ENCODE measurements around the gene KLHL28.

KLHL28 gene

GRCh38 chr14:44970907-44971306 lies 9.2 kb upstream of the KLHL28 start:
- TF ChIP-seq CTCF (conservative IDR thresholded peaks at IDR 0.05; ENCODE audit: low read length): no peak
- no peak for TF ChIP-seq EZH2phosphoT487 (IDR thresholded peaks at IDR 0.05; ENCODE audit: borderline replicate concordance)
- Histone ChIP-seq H2AFZ (ENCODE audit: low read length) (no peak overlapping the region), H3K4me2 (ENCODE audit: low read depth, low read length, poor library complexity, severe bottlenecking) (peak overlapping the region; percentile 48), H3K9ac (ENCODE audit: low read depth, low read length, poor library complexity, severe bottlenecking) (no peak overlapping the region), H3K9me3 (ENCODE audit: insufficient read depth, low read depth, low read length) (no peaks in the 10 kb centered on the region), H3K79me2 (ENCODE audit: insufficient read depth, low read length) (peaks cover 28% of the 10 kb centered on the region), H3K4me3 (ENCODE audit: low read length, poor library complexity, severe bottlenecking) (peak overlapping the region; percentile 2), H3F3A (ENCODE audit: low read depth) (no peaks in the 10 kb centered on the region; the same call in 1 of the 2 replicates), H3K4me1 (ENCODE audit: insufficient read depth, low read length, poor library complexity, severe bottlenecking) (peaks cover 24% of the 10 kb centered on the region), H3K36me3 (ENCODE audit: insufficient read depth, low read length) (no peaks in the 10 kb centered on the region), H3K9me2 (replicated peaks; ENCODE audit: low read depth, low read length) (no peaks in the 10 kb centered on the region), H4K20me1 (ENCODE audit: insufficient read depth, low read length, poor library complexity, severe bottlenecking) (no peaks in the 10 kb centered on the region), H3K27me3 (ENCODE audit: insufficient read depth, low read length, poor library complexity, severe bottlenecking) (no peaks in the 10 kb centered on the region)

- Histone ChIP-seq H3K4me2 (ENCODE audit: low read depth, low read length, poor library complexity, severe bottlenecking) (peak overlapping the region; percentile 55), H3K9me2 (replicated peaks; ENCODE audit: low read depth, low read length) (no peaks in the 10 kb centered on the region), H3K9ac (ENCODE audit: low read depth, low read length, poor library complexity, severe bottlenecking) (no peak overlapping the region), H3K4me3 (ENCODE audit: low read length, poor library complexity, severe bottlenecking) (peak overlapping the region; percentile 64), H2AFZ (ENCODE audit: low read length) (no peak overlapping the region), H3K36me3 (ENCODE audit: insufficient read depth, low read length) (no peaks in the 10 kb centered on the region), H4K20me1 (ENCODE audit: insufficient read depth, low read length, poor library complexity, severe bottlenecking) (no peaks in the 10 kb centered on the region), H3K4me1 (ENCODE audit: insufficient read depth, low read length, poor library complexity, severe bottlenecking) (peaks cover 20% of the 10 kb centered on the region), H3K27me3 (ENCODE audit: insufficient read depth, low read length, poor library complexity, severe bottlenecking) (no peaks in the 10 kb centered on the region), H3K79me2 (ENCODE audit: insufficient read depth, low read length) (peaks cover 14% of the 10 kb centered on the region), H3F3A (ENCODE audit: low read depth) (no peaks in the 10 kb centered on the region; the same call in 1 of the 2 replicates), H3K9me3 (ENCODE audit: insufficient read depth, low read depth, low read length) (no peaks in the 10 kb centered on the region)
- no peak for TF ChIP-seq CTCF (conservative IDR thresholded peaks at IDR 0.05; ENCODE audit: low read length)
- TF ChIP-seq EZH2phosphoT487 (IDR thresholded peaks at IDR 0.05; ENCODE audit: borderline replicate concordance): no peak
Observed at GRCh38 chr14:44968714-44969113, 7.0 kb upstream of the KLHL28 start.

GRCh38 chr14:44966601-44967336 lies 5.0 kb upstream of the KLHL28 start:
- no peak overlapping the region for H2AFZ ChIP-seq (ENCODE audit: low read length)
- peaks cover 21% of the 10 kb centered on the region for H3K4me1 ChIP-seq (ENCODE audit: insufficient read depth, low read length, poor library complexity, severe bottlenecking)
- TF ChIP-seq CTCF (conservative IDR thresholded peaks at IDR 0.05; ENCODE audit: low read length): no peak
- no peak for TF ChIP-seq EZH2phosphoT487 (IDR thresholded peaks at IDR 0.05; ENCODE audit: borderline replicate concordance)
- no peaks in the 10 kb centered on the region for H3K27me3 ChIP-seq (ENCODE audit: insufficient read depth, low read length, poor library complexity, severe bottlenecking)
- no peaks in the 10 kb centered on the region for H3K9me2 ChIP-seq (replicated peaks; ENCODE audit: low read depth, low read length)
- H3K4me2 ChIP-seq (ENCODE audit: low read depth, low read length, poor library complexity, severe bottlenecking): peak overlapping the region; percentile 66
- peak overlapping the region; percentile 65 for H3K4me3 ChIP-seq (ENCODE audit: low read length, poor library complexity, severe bottlenecking)
- H3K9me3 ChIP-seq (ENCODE audit: insufficient read depth, low read depth, low read length): no peaks in the 10 kb centered on the region
- no peaks in the 10 kb centered on the region; the same call in 1 of the 2 replicates for H3F3A ChIP-seq (ENCODE audit: low read depth)
- H3K9ac ChIP-seq (ENCODE audit: low read depth, low read length, poor library complexity, severe bottlenecking): peak overlapping the region; percentile 34
- no peaks in the 10 kb centered on the region for H4K20me1 ChIP-seq (ENCODE audit: insufficient read depth, low read length, poor library complexity, severe bottlenecking)
- no peaks in the 10 kb centered on the region for H3K36me3 ChIP-seq (ENCODE audit: insufficient read depth, low read length)
- H3K79me2 ChIP-seq (ENCODE audit: insufficient read depth, low read length): peaks cover 21% of the 10 kb centered on the region

All from Loucy (cell line).